Osteoblast (primary cell): ENCODE measurements around the gene WDR45. TPM values are rescaled to one million over a fixed set of nuclear protein-coding genes. Genes with fewer than 3 reads are reported as not detected.

Experiments
- DNase-seq: peaks from one replicate; pipeline ENCODE4 v3.0.0; 2011; ENCODE audit warnings: low spot score, mixed read lengths; ENCODE audit not compliant: insufficient read length; ENCODE audit errors: missing footprints
- H2AFZ ChIP-seq: 2 replicates; pipeline ENCODE4 v1.6.0; 2011; ENCODE audit warnings: mild to moderate bottlenecking, low read length
- H3K27ac ChIP-seq: 2 replicates; pipeline ENCODE4 v1.5.1; 2011; ENCODE audit warnings: mild to moderate bottlenecking, low read depth, low read length, moderate library complexity
- H3K27me3 ChIP-seq: 2 replicates; pipeline ENCODE4 v1.6.0; 2012; ENCODE audit warnings: mild to moderate bottlenecking, control low read depth, inconsistent platforms, low read length, moderate library complexity; ENCODE audit not compliant: insufficient read depth
- H3K36me3 ChIP-seq: 2 replicates; pipeline ENCODE4 v1.5.1; 2011; ENCODE audit warnings: mild to moderate bottlenecking, low read length, control low read depth, moderate library complexity; ENCODE audit not compliant: insufficient read depth
- H3K4me1 ChIP-seq: 2 replicates; pipeline ENCODE4 v1.5.1; 2011; ENCODE audit warnings: mild to moderate bottlenecking, low read length, control low read depth, moderate library complexity; ENCODE audit not compliant: insufficient read depth
- H3K4me2 ChIP-seq: 2 replicates; pipeline ENCODE4 v1.6.0; 2011; ENCODE audit warnings: mild to moderate bottlenecking, low read length; ENCODE audit not compliant: insufficient read depth
- H3K4me3 ChIP-seq: fragments of 200-600 bp; sonication (generic); 3 replicates; pipeline ENCODE4 v1.5.1; 2012; ENCODE audit warnings: mild to moderate bottlenecking, low read length, inconsistent platforms; ENCODE audit not compliant: insufficient read depth
- H3K79me2 ChIP-seq: 2 replicates; pipeline ENCODE4 v1.6.0; 2012; ENCODE audit warnings: mild to moderate bottlenecking, low read length, control low read depth, inconsistent platforms; ENCODE audit not compliant: insufficient read depth
- H3K9me3 ChIP-seq: 2 replicates; pipeline ENCODE4 v1.5.1; 2011; ENCODE audit warnings: low read depth, low read length, control low read depth
- H4K20me1 ChIP-seq: 2 replicates; pipeline ENCODE4 v1.6.0; 2012; ENCODE audit warnings: mild to moderate bottlenecking, low read length, control low read depth; ENCODE audit not compliant: insufficient read depth
- total RNA-seq: library from RNA; depleted of rRNA; stranded (reverse); fragments of >200 nt; gene quantifications from 2 replicates; pipeline ENCODE4 v1.2.3, GENCODE V29; 2012
- TF ChIP-seq, protein P1 (sequence below): IDR thresholded peaks from 2 replicates; pipeline ENCODE4 v1.5.1; 2011; ENCODE audit warnings: mild to moderate bottlenecking, low read depth, low read length, moderate library complexity; ENCODE audit errors: extremely low read depth

WDR45 gene
- total RNA-seq, 1 donor = 86.5 TPM

- Histone ChIP-seq H3K36me3 (no peaks in the 10 kb centered on the region), H3K4me3 (no peak overlapping the region), H4K20me1 (no peaks in the 10 kb centered on the region), H3K79me2 (no peaks in the 10 kb centered on the region), H3K4me2 (no peak overlapping the region), H3K27ac (no peak overlapping the region), H2AFZ (no peak overlapping the region), H3K4me1 (no peaks in the 10 kb centered on the region), H3K27me3 (no peaks in the 10 kb centered on the region), H3K9me3 (no peaks in the 10 kb centered on the region)
- TF ChIP-seq, protein P1, sequence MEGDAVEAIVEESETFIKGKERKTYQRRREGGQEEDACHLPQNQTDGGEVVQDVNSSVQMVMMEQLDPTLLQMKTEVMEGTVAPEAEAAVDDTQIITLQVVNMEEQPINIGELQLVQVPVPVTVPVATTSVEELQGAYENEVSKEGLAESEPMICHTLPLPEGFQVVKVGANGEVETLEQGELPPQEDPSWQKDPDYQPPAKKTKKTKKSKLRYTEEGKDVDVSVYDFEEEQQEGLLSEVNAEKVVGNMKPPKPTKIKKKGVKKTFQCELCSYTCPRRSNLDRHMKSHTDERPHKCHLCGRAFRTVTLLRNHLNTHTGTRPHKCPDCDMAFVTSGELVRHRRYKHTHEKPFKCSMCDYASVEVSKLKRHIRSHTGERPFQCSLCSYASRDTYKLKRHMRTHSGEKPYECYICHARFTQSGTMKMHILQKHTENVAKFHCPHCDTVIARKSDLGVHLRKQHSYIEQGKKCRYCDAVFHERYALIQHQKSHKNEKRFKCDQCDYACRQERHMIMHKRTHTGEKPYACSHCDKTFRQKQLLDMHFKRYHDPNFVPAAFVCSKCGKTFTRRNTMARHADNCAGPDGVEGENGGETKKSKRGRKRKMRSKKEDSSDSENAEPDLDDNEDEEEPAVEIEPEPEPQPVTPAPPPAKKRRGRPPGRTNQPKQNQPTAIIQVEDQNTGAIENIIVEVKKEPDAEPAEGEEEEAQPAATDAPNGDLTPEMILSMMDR = no peak
- DNase-seq = peak; percentile 68
These were observed 16.0 kb downstream of the WDR45 start for GRCh38 chrX:49063715-49064114.

DNA sequence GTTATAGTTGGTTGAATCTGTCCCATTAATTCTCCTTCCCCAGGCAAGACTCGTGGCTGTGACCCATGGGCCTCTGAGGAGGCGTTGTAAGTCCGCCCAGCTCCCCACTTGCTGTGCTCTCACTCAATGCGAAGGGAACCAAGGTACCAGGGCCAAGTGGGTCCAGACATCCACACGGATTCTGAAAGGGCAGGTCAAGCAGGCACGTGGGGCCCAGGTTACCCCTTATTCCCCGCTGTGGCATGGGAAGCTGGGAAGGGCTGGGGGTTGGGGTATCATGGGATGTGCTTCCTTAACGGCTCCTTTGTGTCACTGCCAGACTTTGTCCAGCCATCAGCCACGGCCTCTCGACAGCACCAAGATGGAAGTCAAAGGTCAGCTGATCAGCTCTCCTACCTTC, 17.8 kb downstream of the WDR45 start:
- H3K4me2 ChIP-seq = no peak overlapping the region
- H3K4me3 ChIP-seq = no peak overlapping the region
- no peak overlapping the region for H3K27ac ChIP-seq
- H2AFZ ChIP-seq = no peak overlapping the region
- H4K20me1 ChIP-seq = no peaks in the 10 kb centered on the region
- no peaks in the 10 kb centered on the region for H3K79me2 ChIP-seq
- H3K9me3 ChIP-seq = no peaks in the 10 kb centered on the region
- peak; percentile 80 for DNase-seq
- H3K36me3 ChIP-seq = no peaks in the 10 kb centered on the region
- no peaks in the 10 kb centered on the region for H3K27me3 ChIP-seq
- TF ChIP-seq, protein P1 = no peak
- no peaks in the 10 kb centered on the region for H3K4me1 ChIP-seq

DNA sequence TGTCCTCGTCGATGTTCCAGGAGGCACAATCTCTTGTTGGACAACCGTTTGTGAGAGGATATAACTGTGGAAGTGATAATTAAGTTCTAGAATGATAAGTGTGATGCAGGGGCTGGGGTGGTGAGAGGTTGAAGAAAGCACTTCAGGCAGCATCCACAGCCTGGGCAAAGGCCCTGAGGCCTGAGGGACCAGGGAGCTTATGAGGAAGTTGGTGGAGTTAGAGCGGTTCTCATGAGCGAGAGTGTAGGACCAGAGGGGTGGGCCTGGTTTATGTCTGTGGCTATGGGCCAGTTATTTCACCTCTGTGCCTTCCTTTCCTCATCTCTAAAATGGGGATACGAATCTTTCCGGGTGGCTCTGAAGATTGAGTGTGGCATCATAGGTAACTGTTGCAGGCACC, 18.2 kb downstream of the WDR45 start:
- H3K27me3 ChIP-seq = no peaks in the 10 kb centered on the region
- H3K4me3 ChIP-seq = no peak overlapping the region
- TF ChIP-seq, protein P1 = no peak
- H4K20me1 ChIP-seq = no peaks in the 10 kb centered on the region
- H3K27ac ChIP-seq = no peak overlapping the region
- no peak overlapping the region for H2AFZ ChIP-seq
- no peak overlapping the region for H3K4me2 ChIP-seq
- no peaks in the 10 kb centered on the region for H3K79me2 ChIP-seq
- peak; percentile 56 for DNase-seq
- no peaks in the 10 kb centered on the region for H3K4me1 ChIP-seq
- no peaks in the 10 kb centered on the region for H3K36me3 ChIP-seq
- no peaks in the 10 kb centered on the region for H3K9me3 ChIP-seq

DNA sequence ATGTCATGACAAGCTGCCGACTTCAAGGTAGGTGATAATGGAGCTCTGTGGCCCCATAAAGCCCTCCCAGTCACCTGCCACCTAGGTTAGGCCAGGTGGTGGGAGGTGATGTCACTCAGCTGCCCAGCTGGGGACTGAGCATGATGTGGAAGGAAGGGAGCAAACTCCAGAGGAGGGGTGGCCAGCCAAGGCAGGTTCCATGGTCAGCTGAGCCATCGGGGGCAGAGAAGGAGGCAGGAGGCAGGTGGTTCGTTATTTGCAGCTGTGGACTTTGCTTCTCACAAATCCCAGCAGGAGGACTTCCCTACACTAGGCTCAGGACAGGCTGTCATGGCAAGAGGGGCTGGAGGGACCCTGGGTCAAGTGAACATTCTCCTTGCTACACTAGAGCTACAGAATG, 18.8 kb downstream of the WDR45 start:
- no peaks in the 10 kb centered on the region for H4K20me1 ChIP-seq
- H3K4me1 ChIP-seq = no peaks in the 10 kb centered on the region
- no peak overlapping the region for H2AFZ ChIP-seq
- no peaks in the 10 kb centered on the region for H3K79me2 ChIP-seq
- H3K4me2 ChIP-seq = no peak overlapping the region
- DNase-seq = peak; percentile 77
- H3K27ac ChIP-seq = no peak overlapping the region
- no peaks in the 10 kb centered on the region for H3K36me3 ChIP-seq
- no peaks in the 10 kb centered on the region for H3K27me3 ChIP-seq
- H3K4me3 ChIP-seq = no peak overlapping the region
- no peaks in the 10 kb centered on the region for H3K9me3 ChIP-seq
- TF ChIP-seq, protein P1 = no peak
